AG08396 (cell line): Measurements from ENCODE around the gene CHRNG.

Experiments used
- DNase-seq: peaks from one replicate; pipeline ENCODE4 v3.0.0; 2012; ENCODE audit warnings: low spot score, mixed read lengths

The CHRNG gene

DNA sequence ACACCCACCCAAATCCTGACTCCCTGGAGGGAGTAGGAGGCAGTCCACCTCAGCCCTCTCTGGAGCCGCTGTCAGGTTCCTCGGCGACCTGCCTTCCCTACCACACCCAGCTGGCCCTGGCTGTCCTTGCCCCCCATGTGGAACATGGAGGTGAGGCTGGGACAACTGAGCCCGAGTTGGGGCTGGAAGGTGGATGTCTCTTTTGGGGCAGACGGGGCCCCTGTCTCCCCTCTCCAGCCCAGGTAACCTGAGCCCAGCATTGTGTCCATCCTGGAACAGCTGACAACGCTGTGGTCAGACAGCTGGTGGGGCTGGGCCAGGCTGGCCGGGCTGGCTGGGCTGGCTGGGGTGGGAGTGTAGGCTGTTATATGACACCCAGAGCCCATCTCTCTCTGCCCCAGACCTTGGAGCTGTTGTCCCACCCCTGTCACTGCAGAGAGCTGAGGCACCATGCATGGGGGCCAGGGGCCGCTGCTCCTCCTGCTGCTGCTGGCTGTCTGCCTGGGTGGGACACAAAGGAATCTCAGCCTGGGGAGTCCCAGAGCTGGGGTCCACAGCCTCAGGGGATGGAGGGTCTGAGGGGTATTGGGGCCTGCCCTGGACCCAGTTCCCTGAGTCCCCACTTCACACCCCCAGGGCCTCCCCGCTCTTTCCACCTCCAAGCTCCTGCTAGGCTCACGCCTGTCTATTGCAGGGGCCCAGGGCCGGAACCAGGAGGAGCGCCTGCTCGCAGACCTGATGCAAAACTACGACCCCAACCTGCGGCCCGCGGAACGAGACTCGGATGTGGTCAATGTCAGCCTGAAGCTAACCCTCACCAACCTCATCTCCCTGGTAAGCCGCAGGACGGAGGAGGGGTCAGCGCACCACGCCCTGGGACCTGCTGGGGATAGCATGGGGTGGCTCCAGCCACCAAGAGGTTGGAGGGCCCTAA is at the start of gene CHRNG:
TSS of gene CHRNG (plus strand) at position 395 of the 934 bp plus-strand sequence. CDS start at position 451, 56 bp downstream.
- DNase-seq = no peak

DNA sequence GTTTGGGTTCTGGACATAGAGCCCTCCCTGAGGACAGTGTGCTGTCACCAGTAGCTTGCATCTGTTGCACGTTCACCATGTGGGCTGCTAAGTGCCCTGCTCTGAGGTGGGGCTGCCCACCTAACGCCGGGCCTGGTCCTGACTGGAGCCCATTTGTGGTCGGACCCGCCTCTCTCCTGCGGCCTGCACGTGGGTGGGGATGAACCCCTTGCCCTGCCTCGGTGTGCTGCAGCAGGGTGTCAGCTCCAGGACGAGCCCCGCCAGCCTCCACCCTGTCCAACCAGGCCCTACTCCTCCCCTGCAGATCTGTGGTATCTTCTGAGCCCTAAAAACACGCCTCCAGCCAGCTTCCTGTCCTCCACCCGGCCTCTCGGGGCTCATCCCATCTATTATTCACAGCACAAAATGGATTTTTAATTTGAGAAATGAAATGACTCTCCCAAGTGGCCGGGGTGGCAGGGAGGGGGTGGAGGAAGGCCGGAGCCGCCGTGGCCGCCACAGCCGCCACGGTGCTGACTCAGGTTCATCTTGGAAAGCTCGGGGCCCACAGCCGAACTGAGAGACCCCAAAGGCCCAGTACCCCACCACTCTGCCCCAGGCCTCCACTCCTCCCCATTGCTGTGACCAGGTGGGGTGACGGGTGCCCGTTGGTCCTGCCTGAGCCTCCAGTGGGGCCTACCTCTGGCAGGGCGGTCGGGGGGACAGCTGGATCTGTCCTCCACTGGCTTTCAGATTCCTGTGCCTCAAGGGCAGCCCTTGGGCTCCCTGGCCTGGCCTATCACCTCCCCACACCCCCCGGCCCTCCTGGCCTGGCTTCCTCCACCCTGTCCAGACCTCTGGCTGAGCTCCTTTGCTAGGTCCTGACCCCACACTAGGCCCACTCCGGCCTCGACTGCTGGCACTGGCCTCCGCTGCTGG is 49.0 kb upstream of the CHRNG start:
- no peak for DNase-seq

DNA sequence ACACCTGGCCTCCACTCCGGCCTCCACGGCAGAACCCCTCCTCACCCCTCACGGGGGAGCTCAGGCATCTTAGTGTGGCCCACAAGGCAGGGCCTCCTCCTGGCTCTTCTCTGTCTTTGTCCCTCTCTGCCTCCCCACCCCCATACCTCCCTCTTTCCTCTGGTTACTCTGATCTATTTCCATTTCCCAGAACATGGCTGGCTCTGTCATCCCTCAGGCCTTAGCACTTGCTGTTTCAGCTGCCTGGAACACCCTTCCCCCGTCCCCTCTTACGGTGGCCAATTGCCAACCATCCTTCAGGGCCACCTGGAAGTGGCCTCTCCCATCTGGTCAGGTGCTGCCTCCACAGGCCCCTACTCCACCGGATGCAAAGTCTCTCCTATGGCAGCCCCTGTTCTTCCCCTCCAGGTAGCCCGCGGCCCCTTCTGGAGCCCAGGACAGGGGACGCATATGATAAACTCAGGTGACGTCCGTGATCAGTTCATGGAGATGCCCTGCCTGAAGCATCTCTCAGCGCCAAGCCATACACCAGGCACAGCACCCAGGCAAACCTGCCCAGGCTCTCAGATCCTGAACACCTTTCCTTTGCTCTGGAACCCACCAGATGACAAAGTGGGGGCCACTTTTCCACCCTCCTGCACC is 48.2 kb upstream of the CHRNG start:
- no peak for DNase-seq

GRCh38 chr2:232492236-232492848 is 47.1 kb upstream of the CHRNG start:
- no peak for DNase-seq

GRCh38 chr2:232492963-232493700 is 46.4 kb upstream of the CHRNG start:
- no peak for DNase-seq

DNA sequence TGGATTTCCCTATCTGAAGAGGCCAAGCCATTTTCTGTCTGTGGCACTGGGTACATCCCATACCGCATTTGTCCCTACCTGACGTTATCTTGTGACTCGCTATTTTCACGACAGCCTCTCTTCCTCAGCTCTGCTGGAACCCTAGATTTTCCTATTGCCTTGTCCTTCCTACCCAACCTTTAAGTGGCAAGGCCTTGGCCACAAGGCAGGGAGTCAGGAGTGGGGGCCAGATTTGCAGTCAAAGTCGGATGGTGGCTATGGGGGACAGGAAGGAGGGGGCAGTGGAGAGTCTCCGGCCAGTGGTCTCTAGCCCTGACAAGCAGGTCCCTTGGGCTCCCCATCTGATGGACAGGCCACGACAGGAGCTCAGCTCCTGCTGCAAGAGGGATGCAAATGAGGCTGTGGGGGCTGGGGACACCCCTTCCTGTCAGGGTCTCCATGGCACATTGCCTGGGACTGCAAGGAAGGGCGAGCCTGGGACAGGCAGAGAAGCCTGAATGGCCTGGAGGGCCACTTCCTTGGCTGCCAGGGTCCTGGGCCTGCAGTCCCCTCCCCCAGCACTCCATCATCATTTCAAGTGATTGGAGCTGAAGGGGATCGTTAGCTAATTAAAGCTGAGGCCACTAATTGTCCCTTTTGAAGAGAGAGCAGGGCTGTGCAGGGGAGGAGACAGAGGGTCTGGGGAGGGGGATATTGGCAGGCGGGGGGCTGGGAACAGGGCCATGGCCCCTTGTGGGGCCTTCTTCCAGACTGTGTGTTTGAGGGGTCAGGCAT is 45.6 kb upstream of the CHRNG start:
- no peak for DNase-seq

DNA sequence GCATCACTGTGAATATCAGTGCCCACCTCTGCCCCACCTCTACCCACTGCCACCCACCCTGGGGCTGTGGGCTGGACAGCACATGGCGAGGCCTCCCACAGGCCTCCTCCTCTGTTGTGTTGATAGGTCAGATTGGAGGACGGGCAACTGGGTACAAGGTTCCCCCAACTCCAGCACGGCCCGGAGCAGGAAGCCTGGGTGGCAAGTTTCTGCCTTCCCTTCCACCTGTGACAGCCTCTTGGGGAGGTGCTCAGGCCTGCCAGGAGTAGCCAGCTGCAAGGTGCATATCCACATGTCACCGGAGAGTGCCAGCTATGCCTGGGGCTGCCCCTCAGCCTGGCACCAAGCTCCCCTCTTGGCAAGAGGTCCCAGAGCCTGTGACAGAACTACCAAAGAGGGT is 45.0 kb upstream of the CHRNG start:
- no peak for DNase-seq

GRCh38 chr2:232495292-232495691 is 44.2 kb upstream of the CHRNG start:
- DNase-seq = no peak

GRCh38 chr2:232496501-232497270 is 42.8 kb upstream of the CHRNG start:
- DNase-seq = no peak

DNA sequence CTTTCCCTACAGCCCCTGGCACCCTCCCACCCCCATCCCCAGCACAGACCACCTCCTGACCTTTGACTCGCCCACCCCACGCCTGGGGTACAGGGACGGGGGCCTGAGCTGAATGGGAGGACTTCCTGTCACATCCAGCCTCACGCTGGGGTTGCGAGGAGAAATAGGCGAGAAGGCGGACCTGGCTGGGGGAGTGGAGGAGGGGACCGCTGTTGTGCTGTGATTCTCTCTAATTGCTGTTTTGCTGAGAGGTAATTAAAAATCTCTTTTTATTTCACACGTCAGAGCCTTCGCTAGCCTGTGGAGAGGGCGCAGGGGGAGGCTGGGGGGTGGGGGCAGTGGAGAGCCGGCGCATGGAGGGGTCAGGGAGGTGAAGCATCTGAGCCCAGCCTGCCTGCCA is 42.1 kb upstream of the CHRNG start:
- DNase-seq = no peak

- DNase-seq = no peak
Measured at GRCh38 chr2:232498452-232498851, 41.0 kb upstream of the CHRNG start.

GRCh38 chr2:232501331-232501771 is 38.1 kb upstream of the CHRNG start:
- DNase-seq = no peak

GRCh38 chr2:232501794-232502390 is 37.6 kb upstream of the CHRNG start:
- no peak for DNase-seq

GRCh38 chr2:232502511-232502910 is 37.0 kb upstream of the CHRNG start:
- DNase-seq = no peak

- peak; percentile 62 for DNase-seq
Measured at GRCh38 chr2:232502911-232503808, 36.3 kb upstream of the CHRNG start.

DNA sequence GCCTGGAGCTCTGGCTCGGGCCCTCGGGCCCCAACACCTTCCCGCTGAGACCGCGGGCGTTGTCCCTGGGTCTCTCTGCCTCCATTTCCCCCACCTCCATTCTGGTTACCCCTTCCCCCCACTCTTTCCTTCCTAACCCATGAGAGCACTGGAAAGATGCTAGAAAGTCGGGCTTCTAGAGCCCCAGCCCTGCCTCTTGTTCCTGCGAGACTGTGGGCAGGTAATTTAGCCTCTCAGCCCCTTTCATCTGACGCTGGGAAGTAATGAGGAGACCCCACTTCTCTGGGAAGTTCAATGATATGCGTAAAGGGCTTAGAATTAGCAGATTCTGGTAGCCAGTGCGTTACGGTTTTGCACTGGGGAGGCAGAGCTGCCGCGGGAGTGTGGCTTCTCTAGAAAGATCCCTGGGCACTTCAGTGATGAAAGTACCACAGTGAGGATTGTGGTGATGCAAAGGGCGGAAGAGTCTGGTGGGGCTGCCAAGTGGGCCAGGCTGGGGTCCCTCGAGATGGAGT is 35.6 kb upstream of the CHRNG start:
- no peak for DNase-seq

DNA sequence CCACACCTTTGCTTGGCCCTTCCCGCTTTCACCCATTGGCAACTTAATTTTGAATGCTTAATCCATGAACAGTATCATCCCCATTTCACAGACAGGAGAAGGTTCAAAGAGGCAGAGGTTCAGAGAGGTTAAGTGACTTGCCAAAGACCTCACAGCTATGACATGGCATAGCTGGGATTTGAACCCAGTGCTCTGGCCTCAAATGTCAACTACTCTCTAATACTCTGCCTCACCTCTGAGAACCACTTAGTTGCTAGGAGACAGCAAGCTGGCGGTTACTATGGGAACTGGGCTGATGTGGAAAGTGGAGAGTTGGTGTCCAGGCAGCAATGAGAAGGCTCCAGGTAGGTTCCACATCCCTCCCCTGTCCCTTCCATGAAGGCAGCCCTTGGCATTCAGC is 35.1 kb upstream of the CHRNG start:
- DNase-seq = no peak

DNA sequence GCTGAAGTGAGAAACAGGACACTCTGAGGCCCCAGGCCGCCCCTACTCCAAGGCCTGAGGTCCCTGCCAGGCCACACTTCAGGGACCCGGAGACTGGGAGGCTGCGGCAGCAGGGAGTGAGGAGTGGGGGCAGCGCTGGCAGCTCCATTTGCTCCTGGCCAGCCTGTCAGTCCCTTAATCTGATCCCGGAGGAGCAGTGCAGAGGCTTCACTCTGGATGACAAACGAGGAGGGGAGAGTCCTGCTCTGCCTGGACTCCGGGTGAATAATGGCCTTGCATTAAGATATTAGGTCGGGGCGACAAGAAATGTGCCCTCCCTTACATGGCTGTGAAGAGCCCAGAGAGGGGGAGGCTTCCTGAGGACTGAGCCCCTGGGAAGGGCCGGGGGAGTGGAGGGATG is 33.6 kb upstream of the CHRNG start:
- DNase-seq = no peak
